Measurements from ENCODE around the gene BTBD9. TPM values are rescaled to one million over a fixed set of nuclear protein-coding genes. Genes with fewer than 3 reads are reported as not detected.

BTBD9 gene
- total RNA-seq, 1 experiment from 2014 or later: 12.5 TPM

GRCh38 chr6:38654263-38654662 is 14.5 kb upstream of the BTBD9 start:
- TF ChIP-seq CTCF (IDR thresholded peaks at IDR 0.05; ENCODE audit: unreplicated experiment): no peak
- no peaks in the 10 kb centered on the region for H3K9me3 Mint-ChIP-seq (ENCODE audit: unreplicated experiment)

GRCh38 chr6:38651121-38651784 is 11.5 kb upstream of the BTBD9 start:
- H3K27ac Mint-ChIP-seq (ENCODE audit: low read depth, unreplicated experiment): no peak overlapping the region
- no peak for DNase-seq (ENCODE audit: unreplicated experiment)
- H3K36me3 Mint-ChIP-seq (ENCODE audit: insufficient read depth, unreplicated experiment): no peaks in the 10 kb centered on the region
- no peak for TF ChIP-seq CTCF (IDR thresholded peaks at IDR 0.05; ENCODE audit: unreplicated experiment)
- no TSS peak for BruUV-seq (replicated peaks)
- POLR2A ChIA-PET: no interaction called here
- H3K27me3 Mint-ChIP-seq (ENCODE audit: insufficient read depth, unreplicated experiment): no peaks in the 10 kb centered on the region
- no peak overlapping the region for H3K4me3 Mint-ChIP-seq (ENCODE audit: unreplicated experiment)
- H3K9me3 Mint-ChIP-seq (ENCODE audit: unreplicated experiment): no peaks in the 10 kb centered on the region
- CTCF ChIA-PET: interaction anchor here (0.7 to 1.5 kb wide), 5 partner anchors 9 to 566 kb away, joined by 3 to 4 read pairs (median 3); no protein-coding TSS in a partner anchor
- intact Hi-C loops (cut with micrococcal nuclease): no loop called here
- peaks cover 6% of the 10 kb centered on the region for H3K4me1 Mint-ChIP-seq (ENCODE audit: insufficient read depth, unreplicated experiment)

More at GRCh38 chr6:38654263-38654662, 14.5 kb upstream of the BTBD9 start:
- Mint-ChIP-seq H3K27ac (ENCODE audit: low read depth, unreplicated experiment) (no peak overlapping the region), H3K27me3 (ENCODE audit: insufficient read depth, unreplicated experiment) (no peaks in the 10 kb centered on the region), H3K4me3 (ENCODE audit: unreplicated experiment) (no peak overlapping the region), H3K36me3 (ENCODE audit: insufficient read depth, unreplicated experiment) (no peaks in the 10 kb centered on the region), H3K4me1 (ENCODE audit: insufficient read depth, unreplicated experiment) (no peaks in the 10 kb centered on the region)
- no TSS peak for BruUV-seq (replicated peaks)
- CTCF ChIA-PET: no interaction called here
- DNase-seq (ENCODE audit: unreplicated experiment): no peak
- POLR2A ChIA-PET: no interaction called here
- intact Hi-C loops (cut with micrococcal nuclease): no loop called here

GRCh38 chr6:38650207-38650752 is 10.6 kb upstream of the BTBD9 start:
- H3K4me3 Mint-ChIP-seq (ENCODE audit: unreplicated experiment): no peak overlapping the region
- ChIA-PET POLR2A (interaction anchor here (0.6 kb wide), 1 partner anchor 52 kb away, joined by 3 read pairs; no protein-coding TSS in a partner anchor), CTCF (interaction anchor here (0.7 to 1.5 kb wide), 3 partner anchors 10 to 156 kb away, joined by 3 to 4 read pairs (median 3); no protein-coding TSS in a partner anchor)
- no TSS peak for BruUV-seq (replicated peaks)
- no peaks in the 10 kb centered on the region for H3K27me3 Mint-ChIP-seq (ENCODE audit: insufficient read depth, unreplicated experiment)
- no peak for DNase-seq (ENCODE audit: unreplicated experiment)
- no peak overlapping the region for H3K27ac Mint-ChIP-seq (ENCODE audit: low read depth, unreplicated experiment)
- intact Hi-C loops (cut with micrococcal nuclease): no loop called here
- TF ChIP-seq CTCF (IDR thresholded peaks at IDR 0.05; ENCODE audit: unreplicated experiment): no peak
- H3K36me3 Mint-ChIP-seq (ENCODE audit: insufficient read depth, unreplicated experiment): no peaks in the 10 kb centered on the region
- peaks cover 8% of the 10 kb centered on the region for H3K4me1 Mint-ChIP-seq (ENCODE audit: insufficient read depth, unreplicated experiment)
- no peaks in the 10 kb centered on the region for H3K9me3 Mint-ChIP-seq (ENCODE audit: unreplicated experiment)

- Mint-ChIP-seq H3K4me1 (ENCODE audit: insufficient read depth, unreplicated experiment) (peaks cover 8% of the 10 kb centered on the region), H3K36me3 (ENCODE audit: insufficient read depth, unreplicated experiment) (no peaks in the 10 kb centered on the region), H3K27ac (ENCODE audit: low read depth, unreplicated experiment) (no peak overlapping the region), H3K4me3 (ENCODE audit: unreplicated experiment) (no peak overlapping the region), H3K9me3 (ENCODE audit: unreplicated experiment) (no peaks in the 10 kb centered on the region), H3K27me3 (ENCODE audit: insufficient read depth, unreplicated experiment) (no peaks in the 10 kb centered on the region)
- no peak for DNase-seq (ENCODE audit: unreplicated experiment)
- TF ChIP-seq CTCF (IDR thresholded peaks at IDR 0.05; ENCODE audit: unreplicated experiment): no peak
- no TSS peak for BruUV-seq (replicated peaks)
- intact Hi-C loops (cut with micrococcal nuclease): no loop called here
- POLR2A ChIA-PET: no interaction called here
- CTCF ChIA-PET: no interaction called here
These were observed 10.0 kb upstream of the BTBD9 start for GRCh38 chr6:38649744-38650143.
